ENCODE measurements around the gene MACF1. TPM values are rescaled to one million over a fixed set of nuclear protein-coding genes. Genes with fewer than 3 reads are reported as not detected.
A peak's percentile ranks its signal among the peaks of the same experiment; 100 is the strongest.

MACF1 gene
- total and polyA plus RNA-seq, 4 donors = 23.3 to 216 (median 51.2) TPM

DNA sequence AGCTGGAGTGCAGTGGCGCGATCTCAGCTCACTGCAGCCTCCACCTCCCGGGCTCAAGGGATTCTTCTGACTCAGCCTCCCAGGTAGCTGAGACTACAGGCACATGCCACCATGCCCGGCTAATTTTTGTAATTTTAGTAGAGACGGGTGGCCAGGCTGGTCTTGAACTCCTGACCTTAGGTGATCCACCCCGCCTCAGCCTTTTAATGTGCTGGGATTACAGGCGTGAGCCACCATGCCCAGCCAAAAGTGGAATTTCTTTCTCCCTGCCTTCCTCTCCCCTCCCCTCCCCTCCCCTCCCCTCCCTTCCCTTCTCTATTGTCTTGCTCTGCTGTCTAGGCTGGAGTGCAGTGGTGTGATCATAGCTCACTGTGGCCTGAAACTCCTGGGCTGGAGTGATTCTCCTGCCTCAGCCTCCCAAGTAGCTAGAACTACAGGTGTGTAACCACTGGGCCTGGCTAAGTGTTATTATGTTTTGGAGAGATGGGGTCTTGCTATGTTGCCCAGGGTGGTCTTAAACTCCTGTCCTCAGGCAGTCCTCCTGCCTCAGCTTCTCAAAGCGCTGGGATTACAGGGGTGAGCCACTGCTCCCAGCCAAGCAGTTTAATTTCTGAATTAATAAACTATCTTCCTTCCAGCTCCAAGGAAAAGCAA lies 10.0 kb upstream of the MACF1 start:
- H3K27ac ChIP-seq (ENCODE audit: low read depth in 1 of 2, low read length in 2 of 2) = no peak overlapping the region
- H3K27me3 ChIP-seq (ENCODE audit: control insufficient read depth in 4 of 4, insufficient read depth in 4 of 4, low read length in 3 of 4) = no peaks in the 10 kb centered on the region
- peaks cover 2 to 20% (median 11%) of the 10 kb centered on the region in 4 donors for H3K4me1 ChIP-seq (ENCODE audit: control insufficient read depth in 4 of 4, insufficient read depth in 4 of 4, low read length in 3 of 4)
- no peak overlapping the region for H3K4me3 ChIP-seq (ENCODE audit: low read depth in 1 of 3, low read length in 3 of 3)
- no peak for DNase-seq (ENCODE audit: low spot score)
- no peak overlapping the region for H3K9ac ChIP-seq (ENCODE audit: low read depth in 1 of 2, low read length in 2 of 2)
- H3K9me3 ChIP-seq (ENCODE audit: control insufficient read depth in 4 of 4, low read length in 3 of 4) = no peaks in the 10 kb centered on the region
- 79% methylated on average over 8 of the region's 8 CpGs for WGBS
- TF ChIP-seq, protein P1, sequence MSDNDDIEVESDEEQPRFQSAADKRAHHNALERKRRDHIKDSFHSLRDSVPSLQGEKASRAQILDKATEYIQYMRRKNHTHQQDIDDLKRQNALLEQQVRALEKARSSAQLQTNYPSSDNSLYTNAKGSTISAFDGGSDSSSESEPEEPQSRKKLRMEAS (IDR thresholded peaks at IDR 0.05) = no peak
- no peak for TF ChIP-seq NR2F2 (IDR thresholded peaks at IDR 0.05)
- TF ChIP-seq EGR1 (IDR thresholded peaks at IDR 0.05; ENCODE audit: low read depth in 2 of 2) = no peak
- TF ChIP-seq RAD21 (IDR thresholded peaks at IDR 0.05) = no peak
- no peak for TF ChIP-seq HNF4A (conservative IDR thresholded peaks at IDR 0.05)
- no peak for TF ChIP-seq HNF4G (IDR thresholded peaks at IDR 0.05)
- TF ChIP-seq TAF1 (conservative IDR thresholded peaks at IDR 0.05) = no peak
- no peaks in the 10 kb centered on the region for H3K36me3 ChIP-seq (ENCODE audit: control insufficient read depth in 4 of 4, insufficient read depth in 3 of 4, low read depth in 1 of 4, low read length in 3 of 4)

DNA sequence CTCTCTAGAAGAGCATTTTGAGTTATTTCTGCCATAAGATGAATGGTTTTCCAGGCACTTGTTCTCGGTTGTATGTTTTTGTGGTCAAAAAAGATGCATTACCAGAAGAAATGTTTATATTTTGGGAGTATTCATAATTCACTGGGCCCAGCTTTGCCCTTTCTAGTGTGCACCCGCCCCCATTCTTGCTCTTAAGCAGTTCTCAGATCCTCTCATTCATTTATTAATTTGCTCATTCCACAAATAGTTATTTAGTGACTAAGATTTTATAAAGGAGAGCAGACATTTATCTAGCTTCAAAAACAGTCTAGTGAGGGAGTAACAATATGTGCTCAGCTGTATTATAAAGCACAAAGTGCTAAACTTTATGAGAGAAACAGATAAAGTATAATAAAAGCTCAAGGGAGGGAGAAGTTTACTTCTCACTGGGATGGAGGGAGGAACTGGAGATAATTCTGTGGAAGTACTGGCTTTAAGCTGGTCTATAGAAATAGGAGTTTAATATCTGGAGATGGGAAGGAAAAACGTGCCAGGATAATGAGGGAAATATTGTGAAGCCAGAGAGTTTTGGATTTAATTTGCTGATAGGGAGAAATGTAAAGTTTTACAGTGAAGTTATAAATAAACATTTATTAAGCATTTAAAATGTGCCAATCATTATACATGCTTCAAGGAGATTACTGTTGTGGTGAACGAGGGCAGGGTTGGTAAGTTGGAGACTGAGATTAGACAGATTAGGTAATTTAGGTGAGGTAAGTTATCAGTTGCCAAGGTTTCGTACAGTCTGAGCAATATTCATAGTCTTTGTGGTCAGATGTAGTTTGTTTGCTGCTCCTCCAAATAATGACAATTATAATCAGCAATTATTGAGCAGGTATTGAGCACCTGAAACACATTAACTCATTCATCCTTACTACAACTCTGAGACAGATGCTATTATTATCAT lies 9.1 kb upstream of the MACF1 start:
- no peak for TF ChIP-seq TAF1 (conservative IDR thresholded peaks at IDR 0.05)
- TF ChIP-seq RXRA (IDR thresholded peaks at IDR 0.05) = no peak
- TF ChIP-seq JUND (IDR thresholded peaks at IDR 0.05) = no peak
- no peak for TF ChIP-seq HNF4G (IDR thresholded peaks at IDR 0.05)
- TF ChIP-seq, protein P2, sequence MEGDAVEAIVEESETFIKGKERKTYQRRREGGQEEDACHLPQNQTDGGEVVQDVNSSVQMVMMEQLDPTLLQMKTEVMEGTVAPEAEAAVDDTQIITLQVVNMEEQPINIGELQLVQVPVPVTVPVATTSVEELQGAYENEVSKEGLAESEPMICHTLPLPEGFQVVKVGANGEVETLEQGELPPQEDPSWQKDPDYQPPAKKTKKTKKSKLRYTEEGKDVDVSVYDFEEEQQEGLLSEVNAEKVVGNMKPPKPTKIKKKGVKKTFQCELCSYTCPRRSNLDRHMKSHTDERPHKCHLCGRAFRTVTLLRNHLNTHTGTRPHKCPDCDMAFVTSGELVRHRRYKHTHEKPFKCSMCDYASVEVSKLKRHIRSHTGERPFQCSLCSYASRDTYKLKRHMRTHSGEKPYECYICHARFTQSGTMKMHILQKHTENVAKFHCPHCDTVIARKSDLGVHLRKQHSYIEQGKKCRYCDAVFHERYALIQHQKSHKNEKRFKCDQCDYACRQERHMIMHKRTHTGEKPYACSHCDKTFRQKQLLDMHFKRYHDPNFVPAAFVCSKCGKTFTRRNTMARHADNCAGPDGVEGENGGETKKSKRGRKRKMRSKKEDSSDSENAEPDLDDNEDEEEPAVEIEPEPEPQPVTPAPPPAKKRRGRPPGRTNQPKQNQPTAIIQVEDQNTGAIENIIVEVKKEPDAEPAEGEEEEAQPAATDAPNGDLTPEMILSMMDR (IDR thresholded peaks at IDR 0.05; ENCODE audit: low read depth, low read length, missing input control) = no peak
- no peak for TF ChIP-seq SP1 (IDR thresholded peaks at IDR 0.05)
- TF ChIP-seq, protein P1 (IDR thresholded peaks at IDR 0.05) = no peak
- no peak for TF ChIP-seq FOXA2 (IDR thresholded peaks at IDR 0.05)
- TF ChIP-seq, protein P3, sequence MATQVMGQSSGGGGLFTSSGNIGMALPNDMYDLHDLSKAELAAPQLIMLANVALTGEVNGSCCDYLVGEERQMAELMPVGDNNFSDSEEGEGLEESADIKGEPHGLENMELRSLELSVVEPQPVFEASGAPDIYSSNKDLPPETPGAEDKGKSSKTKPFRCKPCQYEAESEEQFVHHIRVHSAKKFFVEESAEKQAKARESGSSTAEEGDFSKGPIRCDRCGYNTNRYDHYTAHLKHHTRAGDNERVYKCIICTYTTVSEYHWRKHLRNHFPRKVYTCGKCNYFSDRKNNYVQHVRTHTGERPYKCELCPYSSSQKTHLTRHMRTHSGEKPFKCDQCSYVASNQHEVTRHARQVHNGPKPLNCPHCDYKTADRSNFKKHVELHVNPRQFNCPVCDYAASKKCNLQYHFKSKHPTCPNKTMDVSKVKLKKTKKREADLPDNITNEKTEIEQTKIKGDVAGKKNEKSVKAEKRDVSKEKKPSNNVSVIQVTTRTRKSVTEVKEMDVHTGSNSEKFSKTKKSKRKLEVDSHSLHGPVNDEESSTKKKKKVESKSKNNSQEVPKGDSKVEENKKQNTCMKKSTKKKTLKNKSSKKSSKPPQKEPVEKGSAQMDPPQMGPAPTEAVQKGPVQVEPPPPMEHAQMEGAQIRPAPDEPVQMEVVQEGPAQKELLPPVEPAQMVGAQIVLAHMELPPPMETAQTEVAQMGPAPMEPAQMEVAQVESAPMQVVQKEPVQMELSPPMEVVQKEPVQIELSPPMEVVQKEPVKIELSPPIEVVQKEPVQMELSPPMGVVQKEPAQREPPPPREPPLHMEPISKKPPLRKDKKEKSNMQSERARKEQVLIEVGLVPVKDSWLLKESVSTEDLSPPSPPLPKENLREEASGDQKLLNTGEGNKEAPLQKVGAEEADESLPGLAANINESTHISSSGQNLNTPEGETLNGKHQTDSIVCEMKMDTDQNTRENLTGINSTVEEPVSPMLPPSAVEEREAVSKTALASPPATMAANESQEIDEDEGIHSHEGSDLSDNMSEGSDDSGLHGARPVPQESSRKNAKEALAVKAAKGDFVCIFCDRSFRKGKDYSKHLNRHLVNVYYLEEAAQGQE (IDR thresholded peaks at IDR 0.05) = no peak
- TF ChIP-seq, protein P4, sequence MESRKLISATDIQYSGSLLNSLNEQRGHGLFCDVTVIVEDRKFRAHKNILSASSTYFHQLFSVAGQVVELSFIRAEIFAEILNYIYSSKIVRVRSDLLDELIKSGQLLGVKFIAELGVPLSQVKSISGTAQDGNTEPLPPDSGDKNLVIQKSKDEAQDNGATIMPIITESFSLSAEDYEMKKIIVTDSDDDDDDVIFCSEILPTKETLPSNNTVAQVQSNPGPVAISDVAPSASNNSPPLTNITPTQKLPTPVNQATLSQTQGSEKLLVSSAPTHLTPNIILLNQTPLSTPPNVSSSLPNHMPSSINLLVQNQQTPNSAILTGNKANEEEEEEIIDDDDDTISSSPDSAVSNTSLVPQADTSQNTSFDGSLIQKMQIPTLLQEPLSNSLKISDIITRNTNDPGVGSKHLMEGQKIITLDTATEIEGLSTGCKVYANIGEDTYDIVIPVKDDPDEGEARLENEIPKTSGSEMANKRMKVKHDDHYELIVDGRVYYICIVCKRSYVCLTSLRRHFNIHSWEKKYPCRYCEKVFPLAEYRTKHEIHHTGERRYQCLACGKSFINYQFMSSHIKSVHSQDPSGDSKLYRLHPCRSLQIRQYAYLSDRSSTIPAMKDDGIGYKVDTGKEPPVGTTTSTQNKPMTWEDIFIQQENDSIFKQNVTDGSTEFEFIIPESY (IDR thresholded peaks at IDR 0.05) = no peak
- TF ChIP-seq, protein P5, sequence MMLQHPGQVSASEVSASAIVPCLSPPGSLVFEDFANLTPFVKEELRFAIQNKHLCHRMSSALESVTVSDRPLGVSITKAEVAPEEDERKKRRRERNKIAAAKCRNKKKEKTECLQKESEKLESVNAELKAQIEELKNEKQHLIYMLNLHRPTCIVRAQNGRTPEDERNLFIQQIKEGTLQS (IDR thresholded peaks at IDR 0.05) = no peak
- no peak for TF ChIP-seq GABPA (IDR thresholded peaks at IDR 0.05 in 1 of 2, conservative IDR thresholded peaks at IDR 0.05 in 1 of 2)
- no peak for TF ChIP-seq EGR1 (IDR thresholded peaks at IDR 0.05; ENCODE audit: low read depth in 2 of 2)
- no peak for TF ChIP-seq RAD21 (IDR thresholded peaks at IDR 0.05)
- 61% methylated on average over 5 of the region's 5 CpGs for WGBS
- Histone ChIP-seq H3K9ac (ENCODE audit: low read depth in 1 of 2, low read length in 2 of 2) (peak overlapping the region in 1 of 2 donors; percentile 21), H3K9me3 (ENCODE audit: control insufficient read depth in 4 of 4, low read length in 3 of 4) (no peaks in the 10 kb centered on the region), H3K36me3 (ENCODE audit: control insufficient read depth in 4 of 4, insufficient read depth in 3 of 4, low read depth in 1 of 4, low read length in 3 of 4) (no peaks in the 10 kb centered on the region), H3K27ac (ENCODE audit: low read depth in 1 of 2, low read length in 2 of 2) (no peak overlapping the region), H3K4me3 (ENCODE audit: low read depth in 1 of 3, low read length in 3 of 3) (no peak overlapping the region), H3K27me3 (ENCODE audit: control insufficient read depth in 4 of 4, insufficient read depth in 4 of 4, low read length in 3 of 4) (no peaks in the 10 kb centered on the region), H3K4me1 (ENCODE audit: control insufficient read depth in 4 of 4, insufficient read depth in 4 of 4, low read length in 3 of 4) (peaks cover 2 to 25% (median 18%) of the 10 kb centered on the region in 4 donors)
- no peak for DNase-seq (ENCODE audit: low spot score)
